HepG2 (cell line): ENCODE measurements around the gene RPL36. TPM values are rescaled to one million over a fixed set of nuclear protein-coding genes. Genes with fewer than 3 reads are reported as not detected.
A peak's percentile ranks its signal among the peaks of the same experiment; 100 is the strongest.

Experiments
- ATAC-seq: fragments of 200-7000 bp; cut with Tn5 transposase; 3 replicates; pipeline ENCODE4 v1.9.1; 2020; ENCODE audit warnings: mild to moderate bottlenecking, moderate library complexity
- BruUV-seq: library from RNA; stranded (reverse); fragments of 400-500 nt; replicated peaks from 2 replicates; lab custom pipeline; 2021; lab: Mats Ljungman, UMichigan
- CTCF ChIA-PET: fragments of 300-600 bp; formaldehyde crosslinking; extraction: SDS; loops from one replicate; lab custom pipeline; 2021; ENCODE audit warnings: low total read pairs, inconsistent platforms, low intra/inter-chr PET ratio; lab: Yijun Ruan, JAX
- POLR2A ChIA-PET: fragments of 350-600 bp; sonication (Branson Sonifier 250); formaldehyde crosslinking; loops from one replicate; lab custom pipeline; 2020; ENCODE audit warnings: antibody characterized with exemption, inconsistent platforms; lab: Yijun Ruan, JAX
- DNase-seq: peaks from one replicate; pipeline ENCODE4 v3.0.0-alpha.2; 2015; ENCODE audit warnings: low spot score
- FAIRE-seq: peaks from 3 replicates; lab custom pipeline; 2011; peaks lifted over from hg19 to GRCh38; lab: Jason Lieb, UNC
- H2AFZ ChIP-seq: one replicate; pipeline ENCODE4 v1.6.1; 2011; ENCODE audit warnings: low read length, inconsistent platforms
- H3K27ac ChIP-seq: fragments of 300-600 bp; 3 replicates; pipeline ENCODE4 v1.8.0; 2011; ENCODE audit warnings: mixed run types, mild to moderate bottlenecking, mixed read lengths, low read length, inconsistent platforms; ENCODE audit not compliant: insufficient read depth; ENCODE audit errors: extremely low read length
- H3K27me3 ChIP-seq, 2 experiments: fragments of 200-600 bp in 1 of 2; 2 replicates in 1 of 2; 3 replicates in 1 of 2; pipeline versions ENCODE4 v1.6.0 to v1.8.0; 2011; ENCODE audit warnings: low read length in 2 of 2, mild to moderate bottlenecking in 2 of 2, moderate library complexity in 2 of 2, inconsistent platforms in 1 of 2; ENCODE audit not compliant: insufficient read depth in 2 of 2, control insufficient read depth in 1 of 2
- H3K36me3 ChIP-seq, 2 experiments: fragments of 200-600 bp in 1 of 2; replicated peaks in 1 of 2; 2 replicates in 1 of 2; 3 replicates in 1 of 2; pipeline versions ENCODE4 v1.5.1 to v1.8.0; 2011; ENCODE audit warnings: low read length in 2 of 2, inconsistent platforms in 1 of 2; ENCODE audit not compliant: insufficient read depth in 2 of 2, control insufficient read depth in 1 of 2
- H3K4me1 ChIP-seq: 2 replicates; pipeline ENCODE4 v1.5.1; 2012; ENCODE audit warnings: low read length, inconsistent platforms; ENCODE audit not compliant: insufficient read depth
- H3K4me2 ChIP-seq: 2 replicates; pipeline ENCODE4 v1.6.0; 2011; ENCODE audit warnings: low read depth, low read length, inconsistent platforms
- H3K4me3 ChIP-seq, 3 experiments: fragments of 200-600 bp in 1 of 3; sonication (generic), shearing (Covaris generic) in 1 of 3; replicated peaks in 1 of 3; 2 replicates each; pipeline ENCODE4 v1.5.1; 2011 to 2016; ENCODE audit warnings: low read length in 3 of 3, inconsistent platforms in 2 of 3, low read depth in 2 of 3, mild to moderate bottlenecking in 2 of 3, control low read depth in 1 of 3, mixed read lengths in 1 of 3; ENCODE audit not compliant: insufficient read depth in 1 of 3
- H3K79me2 ChIP-seq: one replicate; pipeline ENCODE4 v1.6.1; 2011; ENCODE audit warnings: low read length, inconsistent platforms; ENCODE audit not compliant: insufficient read depth
- H3K9ac ChIP-seq: 2 replicates; pipeline ENCODE4 v1.6.0; 2011; ENCODE audit warnings: mild to moderate bottlenecking, low read depth, low read length, inconsistent platforms; ENCODE audit not compliant: insufficient read depth
- H3K9me3 ChIP-seq: 2 replicates; pipeline ENCODE4 v1.5.1; 2012; ENCODE audit warnings: mild to moderate bottlenecking, low read length
- H4K20me1 ChIP-seq: 2 replicates; pipeline ENCODE4 v1.6.0; 2011; ENCODE audit warnings: inconsistent platforms, mild to moderate bottlenecking, low read length, moderate library complexity; ENCODE audit not compliant: insufficient read depth
- ATM ChIP-seq: fragments of 450-650 bp; IDR thresholded peaks from 2 replicates; pipeline ENCODE4 v1.7.1; 2017; ENCODE audit warnings: mild to moderate bottlenecking, borderline replicate concordance
- CCDC6 ChIP-seq: sonication (generic); formaldehyde crosslinking; IDR thresholded peaks from 2 replicates; pipeline ENCODE4 v1.8.1; 2022; ENCODE audit warnings: mild to moderate bottlenecking, missing genetic modification reagents, moderate library complexity
- SP1 ChIP-seq, 2 experiments: fragments of 450-650 bp in 1 of 2; sonication (generic) in 1 of 2; formaldehyde crosslinking in 1 of 2; IDR thresholded peaks; 2 replicates each; pipeline versions ENCODE4 v1.4.0 to v1.6.1; 2016 to 2020; ENCODE audit warnings: missing genetic modification reagents in 1 of 2
- TIGD3 ChIP-seq: sonication (generic); formaldehyde crosslinking; IDR thresholded peaks from 2 replicates; pipeline ENCODE4 v1.5.1; 2020; ENCODE audit warnings: mild to moderate bottlenecking, missing genetic modification reagents, borderline replicate concordance
- ZNF616 ChIP-seq: sonication (generic); formaldehyde crosslinking; IDR thresholded peaks from 2 replicates; pipeline ENCODE4 v1.5.0; 2020; ENCODE audit warnings: low read depth, mild to moderate bottlenecking, missing genetic modification reagents
- ZSCAN31 ChIP-seq: sonication (generic); formaldehyde crosslinking; IDR thresholded peaks from 2 replicates; pipeline ENCODE4 v1.5.0; 2020; ENCODE audit warnings: low read depth, mild to moderate bottlenecking, missing genetic modification reagents
- WGBS: methylation state at CpG from one replicate; pipeline ENCODE4 v1.1.6; 2017; ENCODE audit warnings: low lambda C conversion rate; 5-methylcytosine and 5-hydroxymethylcytosine counted together
- in situ Hi-C: cut with HindIII; loops from 2 replicates; pipeline ENCODE4 v1.10.0; 2017; ENCODE audit warnings: low pct_unique_long_range_greater_than_20kb; ENCODE audit not compliant: extremely low pct_ligation_motif_present
- intact Hi-C: fragments of 100-400 bp; cut with micrococcal nuclease; formaldehyde crosslinking; loops from one replicate; pipeline ENCODE4 v1.10.0; 2022; ENCODE audit not compliant: unreplicated experiment
- polyA plus RNA-seq, 8 experiments: library from polyadenylated mRNA; depleted of rRNA in 3 of 8; stranded (reverse) in 7 of 8; unstranded in 1 of 8; fragments of >200 nt; fragmentation: Illumina TruSeq in 4 of 8; extraction: Trizol in 4 of 8; gene quantifications; 2 replicates each; pipeline versions ENCODE4 v1.2.1 to v1.2.3, GENCODE V29; 2011 to 2016; ENCODE audit warnings: low read depth in 4 of 8, missing spikeins in 1 of 8, mixed read lengths in 1 of 8; ENCODE audit not compliant: insufficient read depth in 1 of 8
- total RNA-seq, 5 experiments: library from RNA; depleted of rRNA; stranded (reverse); fragments of >200 nt; fragmentation: Illumina TruSeq; extraction: Trizol; gene quantifications; 2 replicates each; pipeline ENCODE4 v1.2.3, GENCODE V29; 2016; ENCODE audit warnings: low read depth in 1 of 5
- TF ChIP-seq, protein P1 (sequence below): sonication (generic); formaldehyde crosslinking; IDR thresholded peaks from 2 replicates; pipeline ENCODE4 v1.5.1; 2020; ENCODE audit warnings: mild to moderate bottlenecking, moderate library complexity, missing genetic modification reagents
- TF ChIP-seq, protein P2 (sequence below): sonication (generic); formaldehyde crosslinking; IDR thresholded peaks from 2 replicates; pipeline ENCODE4 v1.5.1; 2020; ENCODE audit warnings: mild to moderate bottlenecking, missing genetic modification reagents, moderate library complexity

Gene RPL36
- total and polyA plus RNA-seq, 2 of the 13 experiments (the other 11 are each of a cell fraction or from before 2014, with no cell fraction given): 706 to 740 TPM

GRCh38 chr19:5719274-5719960 is 29.3 kb downstream of the RPL36 start:
- CTCF ChIA-PET: no interaction called here
- peak overlapping the region; percentile 92 for H3K4me2 ChIP-seq
- intact Hi-C loops: loop anchor here (2.0 kb wide), 1 partner anchor 71 kb away; the partner anchor contains the start of gene DUS3L
- ATAC-seq (no peak; the same call in 2 of the 3 replicates), DNase-seq (no peak), FAIRE-seq (no peak)
- BruUV-seq: TSS peak; percentile 98
- POLR2A ChIA-PET: interaction anchor here (0.8 to 4.7 kb wide), 19 partner anchors 8 to 928 kb away, joined by 3 to 95 read pairs (median 5); partner anchors contain the start of genes DUS3L, FEM1A, RPL36 and SAFB
- H3K4me3 ChIP-seq: peak overlapping the region; percentile 78 to 99 (median 98)
- peak overlapping the region; percentile 93 for H3K9ac ChIP-seq
- under 1% methylated on average over 14 of the region's 58 CpGs for WGBS
- H3K27ac ChIP-seq: peak overlapping the region; percentile 95
- H3K27me3 ChIP-seq: no peaks in the 10 kb centered on the region; a peak in 1 of 5 replicates
- no peak overlapping the region for H2AFZ ChIP-seq
- in situ Hi-C loops: no loop called here
- peaks cover 3 to 23% of the 10 kb centered on the region in 2 experiments; a peak in 3 of 5 replicates for H3K36me3 ChIP-seq
- peaks cover 20% of the 10 kb centered on the region for H4K20me1 ChIP-seq
- H3K9me3 ChIP-seq: no peaks in the 10 kb centered on the region
- peaks cover 47% of the 10 kb centered on the region for H3K79me2 ChIP-seq
- H3K4me1 ChIP-seq: peaks cover 31% of the 10 kb centered on the region
- TF ChIP-seq ZSCAN31: no peak
- peak; percentile 10; the same call in 1 of the 2 replicates for TF ChIP-seq ZNF616 (CRISPR knock-in tag)
- TF ChIP-seq, protein P1, sequence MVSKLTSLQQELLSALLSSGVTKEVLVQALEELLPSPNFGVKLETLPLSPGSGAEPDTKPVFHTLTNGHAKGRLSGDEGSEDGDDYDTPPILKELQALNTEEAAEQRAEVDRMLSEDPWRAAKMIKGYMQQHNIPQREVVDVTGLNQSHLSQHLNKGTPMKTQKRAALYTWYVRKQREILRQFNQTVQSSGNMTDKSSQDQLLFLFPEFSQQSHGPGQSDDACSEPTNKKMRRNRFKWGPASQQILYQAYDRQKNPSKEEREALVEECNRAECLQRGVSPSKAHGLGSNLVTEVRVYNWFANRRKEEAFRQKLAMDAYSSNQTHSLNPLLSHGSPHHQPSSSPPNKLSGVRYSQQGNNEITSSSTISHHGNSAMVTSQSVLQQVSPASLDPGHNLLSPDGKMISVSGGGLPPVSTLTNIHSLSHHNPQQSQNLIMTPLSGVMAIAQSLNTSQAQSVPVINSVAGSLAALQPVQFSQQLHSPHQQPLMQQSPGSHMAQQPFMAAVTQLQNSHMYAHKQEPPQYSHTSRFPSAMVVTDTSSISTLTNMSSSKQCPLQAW (CRISPR knock-in tag): 0 out of 2 replicates have a peak, but pooled peaks have one; percentile 30
- TF ChIP-seq TIGD3 (CRISPR knock-in tag): no peak
- TF ChIP-seq CCDC6 (CRISPR knock-in tag): 0 out of 2 replicates have a peak, but pooled peaks have one; percentile 25
- TF ChIP-seq SP1 (IDR thresholded peaks at IDR 0.05): no peak
- no peak for TF ChIP-seq SP1 (CRISPR knock-in tag; IDR thresholded peaks at IDR 0.05)
- TF ChIP-seq, protein P2, sequence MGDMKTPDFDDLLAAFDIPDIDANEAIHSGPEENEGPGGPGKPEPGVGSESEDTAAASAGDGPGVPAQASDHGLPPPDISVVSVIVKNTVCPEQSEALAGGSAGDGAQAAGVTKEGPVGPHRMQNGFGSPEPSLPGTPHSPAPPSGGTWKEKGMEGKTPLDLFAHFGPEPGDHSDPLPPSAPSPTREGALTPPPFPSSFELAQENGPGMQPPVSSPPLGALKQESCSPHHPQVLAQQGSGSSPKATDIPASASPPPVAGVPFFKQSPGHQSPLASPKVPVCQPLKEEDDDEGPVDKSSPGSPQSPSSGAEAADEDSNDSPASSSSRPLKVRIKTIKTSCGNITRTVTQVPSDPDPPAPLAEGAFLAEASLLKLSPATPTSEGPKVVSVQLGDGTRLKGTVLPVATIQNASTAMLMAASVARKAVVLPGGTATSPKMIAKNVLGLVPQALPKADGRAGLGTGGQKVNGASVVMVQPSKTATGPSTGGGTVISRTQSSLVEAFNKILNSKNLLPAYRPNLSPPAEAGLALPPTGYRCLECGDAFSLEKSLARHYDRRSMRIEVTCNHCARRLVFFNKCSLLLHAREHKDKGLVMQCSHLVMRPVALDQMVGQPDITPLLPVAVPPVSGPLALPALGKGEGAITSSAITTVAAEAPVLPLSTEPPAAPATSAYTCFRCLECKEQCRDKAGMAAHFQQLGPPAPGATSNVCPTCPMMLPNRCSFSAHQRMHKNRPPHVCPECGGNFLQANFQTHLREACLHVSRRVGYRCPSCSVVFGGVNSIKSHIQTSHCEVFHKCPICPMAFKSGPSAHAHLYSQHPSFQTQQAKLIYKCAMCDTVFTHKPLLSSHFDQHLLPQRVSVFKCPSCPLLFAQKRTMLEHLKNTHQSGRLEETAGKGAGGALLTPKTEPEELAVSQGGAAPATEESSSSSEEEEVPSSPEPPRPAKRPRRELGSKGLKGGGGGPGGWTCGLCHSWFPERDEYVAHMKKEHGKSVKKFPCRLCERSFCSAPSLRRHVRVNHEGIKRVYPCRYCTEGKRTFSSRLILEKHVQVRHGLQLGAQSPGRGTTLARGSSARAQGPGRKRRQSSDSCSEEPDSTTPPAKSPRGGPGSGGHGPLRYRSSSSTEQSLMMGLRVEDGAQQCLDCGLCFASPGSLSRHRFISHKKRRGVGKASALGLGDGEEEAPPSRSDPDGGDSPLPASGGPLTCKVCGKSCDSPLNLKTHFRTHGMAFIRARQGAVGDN: no peak
- no peak for TF ChIP-seq ATM
